Endothelial cell of umbilical vein (primary cell): ENCODE measurements around the gene NRCAM. TPM values are rescaled to one million over a fixed set of nuclear protein-coding genes. Genes with fewer than 3 reads are reported as not detected.
A peak's percentile ranks its signal among the peaks of the same experiment; 100 is the strongest.

Source experiments
- BruUV-seq: library from RNA; stranded (reverse); fragments of 400-500 nt; replicated peaks from 2 replicates; lab custom pipeline; 2021; lab: Mats Ljungman, UMichigan
- CTCF ChIA-PET: fragments of 300-600, 350-600 bp; sonication (Branson Sonifier 250); formaldehyde crosslinking; loops from one replicate; lab custom pipeline; 2021; ENCODE audit warnings: antibody characterized with exemption, inconsistent platforms; lab: Charles Lee
- POLR2A ChIA-PET: fragments of 300-600, 350-600 bp; sonication (Branson Sonifier 250); formaldehyde crosslinking; loops from one replicate; lab custom pipeline; 2021; ENCODE audit warnings: antibody characterized with exemption, inconsistent platforms; lab: Charles Lee
- DNase-seq: peaks from one replicate; pipeline ENCODE4 v3.0.0-alpha.2; 2011; ENCODE audit warnings: low read depth, low spot score
- FAIRE-seq: peaks from 2 replicates; lab custom pipeline; 2011; peaks lifted over from hg19 to GRCh38; lab: Jason Lieb, UNC
- H2AFZ ChIP-seq: 2 replicates; pipeline ENCODE4 v1.6.0; 2012; ENCODE audit warnings: low read depth, low read length, control low read depth, inconsistent platforms
- H3K27ac ChIP-seq: 2 replicates; pipeline ENCODE4 v1.5.1; 2011; ENCODE audit warnings: low read depth, mild to moderate bottlenecking, control low read depth, low read length, moderate library complexity; ENCODE audit not compliant: insufficient read depth
- H3K27me3 ChIP-seq, 2 experiments: 2 replicates each; pipeline versions ENCODE4 v1.6.0 to v1.6.1; 2011; ENCODE audit warnings: low read length in 2 of 2, mixed read lengths in 1 of 2; ENCODE audit not compliant: control insufficient read depth in 2 of 2, insufficient read depth in 2 of 2
- H3K36me3 ChIP-seq, 2 experiments: 2 replicates in 1 of 2; 3 replicates in 1 of 2; pipeline ENCODE4 v1.5.1; 2011; ENCODE audit warnings: low read length in 2 of 2, mild to moderate bottlenecking in 1 of 2, moderate library complexity in 1 of 2; ENCODE audit not compliant: control insufficient read depth in 2 of 2, insufficient read depth in 2 of 2; ENCODE audit errors: extremely low read depth in 1 of 2
- H3K4me1 ChIP-seq: 3 replicates; pipeline ENCODE4 v1.5.1; 2011; ENCODE audit warnings: mild to moderate bottlenecking, low read length; ENCODE audit not compliant: control insufficient read depth, insufficient read depth; ENCODE audit errors: extremely low read depth
- H3K4me2 ChIP-seq: 2 replicates; pipeline ENCODE4 v1.6.1; 2011; ENCODE audit warnings: low read length, control low read depth, mixed read lengths; ENCODE audit not compliant: insufficient read depth
- H3K4me3 ChIP-seq, 3 experiments: fragments of 200-600 bp in 1 of 3; sonication (generic), shearing (Covaris generic) in 1 of 3; replicated peaks in 1 of 3; 2 replicates each; pipeline ENCODE4 v1.5.1; 2011 to 2016; ENCODE audit warnings: control low read depth in 3 of 3, low read length in 3 of 3, mild to moderate bottlenecking in 2 of 3, inconsistent platforms in 1 of 3, low read depth in 1 of 3, moderate library complexity in 1 of 3; ENCODE audit not compliant: insufficient read depth in 1 of 3
- H3K79me2 ChIP-seq: 2 replicates; pipeline ENCODE4 v1.6.0; 2012; ENCODE audit warnings: low read length, inconsistent platforms; ENCODE audit not compliant: control insufficient read depth, insufficient read depth
- H3K9ac ChIP-seq: replicated peaks from 2 replicates; pipeline ENCODE3; 2011; ENCODE audit warnings: low read length, control low read depth; ENCODE audit not compliant: insufficient read depth; ENCODE audit errors: extremely low read depth
- H3K9me1 ChIP-seq: replicated peaks from 3 replicates; pipeline ENCODE4 v1.6.0; 2011; ENCODE audit warnings: mild to moderate bottlenecking, low read length; ENCODE audit not compliant: control insufficient read depth, insufficient read depth; ENCODE audit errors: extremely low read depth
- H3K9me3 ChIP-seq: replicated peaks from 2 replicates; pipeline ENCODE4 v1.5.1; 2012; ENCODE audit warnings: low read length, inconsistent platforms; ENCODE audit not compliant: control insufficient read depth, insufficient read depth
- H4K20me1 ChIP-seq: replicated peaks from 2 replicates; pipeline ENCODE3; 2011; ENCODE audit warnings: mild to moderate bottlenecking, low read length; ENCODE audit not compliant: control insufficient read depth, insufficient read depth; ENCODE audit errors: extremely low read depth
- CTCF ChIP-seq, 2 donors: IDR thresholded peaks; 1 replicate in 1 of 2; 2 replicates in 1 of 2; pipeline ENCODE4 v1.5.1; 2011; ENCODE audit warnings: low read length in 2 of 2, mild to moderate bottlenecking in 2 of 2, moderate library complexity in 2 of 2, control low read depth in 1 of 2, inconsistent platforms in 1 of 2, low read depth in 1 of 2; ENCODE audit not compliant: insufficient read depth in 1 of 2; ENCODE audit errors: extremely low read depth in 1 of 2
- EZH2 ChIP-seq: IDR thresholded peaks from 2 replicates; pipeline ENCODE4 v1.6.1; 2012; ENCODE audit warnings: borderline replicate concordance, low read depth, mild to moderate bottlenecking, moderate library complexity, low read length, inconsistent platforms; ENCODE audit not compliant: severe bottlenecking
- GATA2 ChIP-seq: IDR thresholded peaks from 2 replicates; pipeline ENCODE4 v1.7.0; 2011; ENCODE audit warnings: low read depth, mild to moderate bottlenecking, moderate library complexity, mixed read lengths, low read length; ENCODE audit not compliant: insufficient read length, insufficient read depth
- JUN ChIP-seq: IDR thresholded peaks from 2 replicates; pipeline ENCODE4 v1.6.1; 2011; ENCODE audit warnings: borderline replicate concordance, low read depth; ENCODE audit not compliant: insufficient read length, insufficient read depth
- MYC ChIP-seq: IDR thresholded peaks from one replicate; pipeline ENCODE4 v1.6.1; 2011; ENCODE audit warnings: mild to moderate bottlenecking, low read depth, low read length
- POLR2A ChIP-seq: IDR thresholded peaks from 2 replicates; pipeline ENCODE4 v1.6.1; 2012; ENCODE audit warnings: low read depth, mild to moderate bottlenecking, control low read depth, low read length
- dilution Hi-C: fragments of 300-500 bp; cut with MboI; formaldehyde crosslinking; loops from one replicate; pipeline ENCODE4 v1.15.0; 2019; ENCODE audit warnings: low sequenced_read_pairs; ENCODE audit not compliant: extremely low pct_ligation_motif_present
- intact Hi-C: fragments of 100-400 bp; cut with micrococcal nuclease; formaldehyde crosslinking; loops from one replicate; pipeline ENCODE4 v1.10.0; 2022
- polyA plus RNA-seq, 4 experiments: library from polyadenylated mRNA; depleted of rRNA in 3 of 4; stranded (reverse) in 3 of 4; unstranded in 1 of 4; fragments of >200 nt; gene quantifications; 2 replicates each; pipeline versions ENCODE4 v1.2.1 to v1.2.3, GENCODE V29; 2011 to 2012; ENCODE audit warnings: missing spikeins in 1 of 4
- total RNA-seq: library from RNA; stranded (reverse); gene quantifications from 2 replicates; pipeline ENCODE4 v1.2.3, GENCODE V29; 2021
- TF ChIP-seq, protein P1 (sequence below): IDR thresholded peaks from 2 replicates; pipeline ENCODE4 v1.6.1; 2011; ENCODE audit not compliant: insufficient read depth, insufficient read length

NRCAM gene
- total and polyA plus RNA-seq, 2 donors (not counting 3 experiments of a cell fraction or from before 2014, with no cell fraction given) = 26.0 to 47.6 TPM

DNA sequence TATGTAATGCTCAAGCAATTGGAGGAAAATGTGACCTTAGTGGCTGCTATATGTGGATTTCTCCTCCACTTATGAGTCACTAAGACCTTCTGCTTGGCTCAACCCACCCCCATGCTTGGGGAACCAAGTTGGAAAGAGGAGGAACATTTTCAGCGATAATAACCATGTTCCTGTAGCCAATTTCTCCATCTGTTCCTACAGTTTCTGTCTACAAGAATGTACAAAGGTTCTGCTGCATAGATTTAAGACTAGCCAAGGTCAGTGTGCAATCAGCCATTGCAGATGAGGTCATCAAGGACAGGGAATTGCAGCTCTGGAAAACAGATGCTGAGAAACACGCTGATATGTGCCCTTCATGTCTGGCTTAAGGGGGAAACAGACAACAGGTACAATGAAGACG lies 5.6 kb upstream of the NRCAM start:
- no peak for DNase-seq
- BruUV-seq = no TSS peak
- no peak for FAIRE-seq
- TF ChIP-seq CTCF (IDR thresholded peaks at IDR 0.05; ENCODE audit: extremely low read depth in 1 of 2, insufficient read depth in 1 of 2, low read depth in 1 of 2, low read length in 2 of 2) = no peak
- TF ChIP-seq JUN = peak; percentile 15
- no peak for TF ChIP-seq POLR2A
- no peak for TF ChIP-seq EZH2
- TF ChIP-seq, protein P1, sequence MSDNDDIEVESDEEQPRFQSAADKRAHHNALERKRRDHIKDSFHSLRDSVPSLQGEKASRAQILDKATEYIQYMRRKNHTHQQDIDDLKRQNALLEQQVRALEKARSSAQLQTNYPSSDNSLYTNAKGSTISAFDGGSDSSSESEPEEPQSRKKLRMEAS = no peak
- no peak for TF ChIP-seq GATA2
- TF ChIP-seq MYC = no peak
- H3K4me1 ChIP-seq = peaks cover 3% of the 10 kb centered on the region
- no peaks in the 10 kb centered on the region for H3K36me3 ChIP-seq
- dilution Hi-C loops = no loop called here
- no peak overlapping the region for H3K4me3 ChIP-seq
- CTCF ChIA-PET = interaction anchor here (1.0 to 1.9 kb wide), 2 partner anchors 10 to 35 kb away, joined by 3 to 10 read pairs; no protein-coding TSS in a partner anchor
- H4K20me1 ChIP-seq = no peaks in the 10 kb centered on the region
- H2AFZ ChIP-seq = no peak overlapping the region
- no peak overlapping the region for H3K9ac ChIP-seq
- no peaks in the 10 kb centered on the region for H3K9me1 ChIP-seq
- no peak overlapping the region for H3K27ac ChIP-seq
- intact Hi-C loops = no loop called here
- H3K4me2 ChIP-seq = no peak overlapping the region
- H3K27me3 ChIP-seq = no peaks in the 10 kb centered on the region
- no peaks in the 10 kb centered on the region for H3K79me2 ChIP-seq
- H3K9me3 ChIP-seq = no peaks in the 10 kb centered on the region
- POLR2A ChIA-PET = no interaction called here
